ENCODE results near the gene TNKS2. TPM values are rescaled to one million over a fixed set of nuclear protein-coding genes. Genes with fewer than 3 reads are reported as not detected.

The TNKS2 gene
- total RNA-seq, 2 donors from 2014 or later = 19.6 to 21.8 TPM

GRCh38 chr10:91762878-91763277 lies 35.3 kb upstream of the TNKS2 start:
- no peak for TF ChIP-seq CTCF (IDR thresholded peaks at IDR 0.05)
- no peaks in the 10 kb centered on the region for H3K9me3 ChIP-seq

GRCh38 chr10:91766676-91767075 lies 31.6 kb upstream of the TNKS2 start:
- H3K36me3 ChIP-seq = no peaks in the 10 kb centered on the region
- DNase-seq (ENCODE audit: low spot score) = no peak
- H3K27ac ChIP-seq = no peak overlapping the region
- no peaks in the 10 kb centered on the region for H3K9me3 ChIP-seq
- TF ChIP-seq CTCF (IDR thresholded peaks at IDR 0.05) = no peak
- H3K4me3 ChIP-seq = no peak overlapping the region
- H3K27me3 ChIP-seq = no peaks in the 10 kb centered on the region
- H3K4me1 ChIP-seq = no peaks in the 10 kb centered on the region

More at GRCh38 chr10:91762878-91763277, 35.3 kb upstream of the TNKS2 start:
- Histone ChIP-seq H3K27ac (no peak overlapping the region), H3K36me3 (no peaks in the 10 kb centered on the region), H3K4me1 (no peaks in the 10 kb centered on the region), H3K4me3 (no peak overlapping the region), H3K27me3 (no peaks in the 10 kb centered on the region)
- DNase-seq (ENCODE audit: low spot score) = no peak

GRCh38 chr10:91768123-91768522 lies 30.1 kb upstream of the TNKS2 start:
- Histone ChIP-seq H3K27ac (no peak overlapping the region), H3K4me1 (no peaks in the 10 kb centered on the region), H3K9me3 (no peaks in the 10 kb centered on the region), H3K36me3 (no peaks in the 10 kb centered on the region), H3K27me3 (no peaks in the 10 kb centered on the region), H3K4me3 (no peak overlapping the region)
- no peak for TF ChIP-seq CTCF (IDR thresholded peaks at IDR 0.05)
- no peak for DNase-seq (ENCODE audit: low spot score)

- Histone ChIP-seq H3K27ac (no peak overlapping the region), H3K4me3 (no peak overlapping the region), H3K27me3 (no peaks in the 10 kb centered on the region), H3K36me3 (no peaks in the 10 kb centered on the region), H3K9me3 (no peaks in the 10 kb centered on the region), H3K4me1 (no peaks in the 10 kb centered on the region)
- TF ChIP-seq CTCF (IDR thresholded peaks at IDR 0.05) = no peak
- no peak for DNase-seq (ENCODE audit: low spot score)
These were observed 26.3 kb upstream of the TNKS2 start for GRCh38 chr10:91771907-91772306.

GRCh38 chr10:91772461-91772860 lies 25.8 kb upstream of the TNKS2 start:
- no peaks in the 10 kb centered on the region for H3K9me3 ChIP-seq
- DNase-seq (ENCODE audit: low spot score) = no peak
- no peaks in the 10 kb centered on the region for H3K4me1 ChIP-seq
- no peak overlapping the region for H3K27ac ChIP-seq
- no peaks in the 10 kb centered on the region for H3K27me3 ChIP-seq
- no peak overlapping the region for H3K4me3 ChIP-seq
- no peak for TF ChIP-seq CTCF (IDR thresholded peaks at IDR 0.05)
- H3K36me3 ChIP-seq = no peaks in the 10 kb centered on the region

- TF ChIP-seq CTCF (IDR thresholded peaks at IDR 0.05) = no peak
- Histone ChIP-seq H3K4me3 (no peak overlapping the region), H3K4me1 (no peaks in the 10 kb centered on the region), H3K36me3 (no peaks in the 10 kb centered on the region), H3K27ac (no peak overlapping the region), H3K27me3 (no peaks in the 10 kb centered on the region), H3K9me3 (no peaks in the 10 kb centered on the region)
- DNase-seq (ENCODE audit: low spot score) = no peak
These were observed 25.4 kb upstream of the TNKS2 start for GRCh38 chr10:91772869-91773268.
